Measurements from ENCODE around the gene SPIN2B. TPM values are rescaled to one million over a fixed set of nuclear protein-coding genes. Genes with fewer than 3 reads are reported as not detected.
"Not testable (repeated sequence)": the region's sequence is repeated elsewhere in the genome, so short reads cannot be mapped to it uniquely, and the experiment has no call there.

The SPIN2B gene
- 4.2 and 6.7 TPM in 2 replicates for total RNA-seq

GRCh38 chrX:57121162-57121755 lies at the start of gene SPIN2B:
Gene SPIN2B (minus strand): TSS chrX:57121548.
- DNase-seq (ENCODE audit: low read depth): no peak
- H3K4me3 ChIP-seq (ENCODE audit: low read depth, low read length): peak within 1 kb of the TSS; percentile 70
- TF ChIP-seq CTCF (conservative IDR thresholded peaks at IDR 0.05; ENCODE audit: low read depth, low read length): no peak

- DNase-seq (ENCODE audit: low read depth): no peak
- H3K4me3 ChIP-seq (ENCODE audit: low read depth, low read length): no peak overlapping the region
- TF ChIP-seq CTCF (conservative IDR thresholded peaks at IDR 0.05; ENCODE audit: low read depth, low read length): peak; percentile 64
Observed at GRCh38 chrX:57156397-57157049, 35.2 kb upstream of the SPIN2B start.

DNA sequence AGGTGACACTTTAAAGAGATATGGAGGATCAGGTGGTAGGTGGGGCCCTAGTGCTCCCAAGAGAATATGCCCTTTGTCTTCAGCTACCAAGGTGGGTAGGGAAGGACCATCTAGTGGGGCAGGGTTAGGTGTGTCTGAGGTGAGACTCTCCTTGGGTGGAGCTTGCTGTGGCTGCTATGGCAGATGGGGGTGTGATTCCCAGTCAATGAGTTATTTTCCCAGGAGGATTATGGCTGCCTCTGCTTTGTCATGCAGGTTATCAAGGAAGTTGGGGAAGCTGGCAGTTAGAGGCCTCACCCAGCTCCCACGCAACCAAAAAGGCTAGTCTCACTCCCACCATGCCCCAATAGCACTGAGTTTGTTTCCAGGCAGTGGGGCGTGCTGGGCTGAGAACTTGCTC lies 33.8 kb upstream of the SPIN2B start:
- no peak for TF ChIP-seq CTCF (conservative IDR thresholded peaks at IDR 0.05; ENCODE audit: low read depth, low read length)
- no peak for DNase-seq (ENCODE audit: low read depth)
- H3K4me3 ChIP-seq (ENCODE audit: low read depth, low read length): no peak overlapping the region

GRCh38 chrX:57152222-57152621 lies 30.9 kb upstream of the SPIN2B start:
- H3K4me3 ChIP-seq (ENCODE audit: low read depth, low read length); DNase-seq (ENCODE audit: low read depth): not testable (repeated sequence)

GRCh38 chrX:57138674-57139073 lies 17.3 kb upstream of the SPIN2B start:
- no peak for TF ChIP-seq CTCF (conservative IDR thresholded peaks at IDR 0.05; ENCODE audit: low read depth, low read length)
- no peak for DNase-seq (ENCODE audit: low read depth)
- no peak overlapping the region for H3K4me3 ChIP-seq (ENCODE audit: low read depth, low read length)

GRCh38 chrX:57137501-57137900 lies 16.2 kb upstream of the SPIN2B start:
- TF ChIP-seq CTCF (conservative IDR thresholded peaks at IDR 0.05; ENCODE audit: low read depth, low read length): no peak
- no peak for DNase-seq (ENCODE audit: low read depth)
- H3K4me3 ChIP-seq (ENCODE audit: low read depth, low read length): peak overlapping the region; percentile 35

- peak within 1 kb of the TSS; percentile 35 for H3K4me3 ChIP-seq (ENCODE audit: low read depth, low read length)
- not testable (repeated sequence) for DNase-seq (ENCODE audit: low read depth)
Observed at GRCh38 chrX:57137073-57137472, 15.7 kb upstream of the SPIN2B start, which contains the start of gene SPIN2A. Gene SPIN2A (minus strand): TSS chrX:57137397. CDS start chrX:57136597, 800 bp downstream.

- not testable (repeated sequence) for H3K4me3 ChIP-seq (ENCODE audit: low read depth, low read length)
Observed at GRCh38 chrX:57136589-57136988, 15.2 kb upstream of the SPIN2B start.

More at GRCh38 chrX:57136589-57136988, 15.2 kb upstream of the SPIN2B start:
- not testable (repeated sequence) for DNase-seq (ENCODE audit: low read depth)
